Ishikawa (cell line): ENCODE data around the gene GZF1.

Experiments
- EGR1 ChIP-seq: IDR thresholded peaks from 2 replicates; pipeline ENCODE4 v1.6.1; 2012
- EP300 ChIP-seq: IDR thresholded peaks from 2 replicates; pipeline ENCODE4 v1.6.1; 2012; ENCODE audit warnings: borderline replicate concordance
- RAD21 ChIP-seq: IDR thresholded peaks from 2 replicates; pipeline ENCODE4 v1.6.1; 2012; ENCODE audit warnings: low read depth
- TCF12 ChIP-seq: IDR thresholded peaks from 2 replicates; pipeline ENCODE4 v1.6.1; 2012; ENCODE audit warnings: low read depth

- no peak for TF ChIP-seq EGR1
- TF ChIP-seq EP300: no peak
- no peak for TF ChIP-seq RAD21
- TF ChIP-seq TCF12: no peak
These were observed 43.6 kb upstream of the GZF1 start for GRCh38 chr20:23318347-23318746.
